HCT116 (cell line): Measurements from ENCODE around the gene HOXA11. TPM values are rescaled to one million over a fixed set of nuclear protein-coding genes. Genes with fewer than 3 reads are reported as not detected.

ENCODE experiments used
- ATAC-seq: fragments of 200-7000 bp; cut with Tn5 transposase; 2 replicates; pipeline ENCODE4 v1.9.1; 2020; ENCODE audit warnings: mild to moderate bottlenecking, moderate library complexity
- BruUV-seq: library from RNA; stranded (reverse); fragments of 400-500 nt; replicated peaks from 2 replicates; lab custom pipeline; 2021; lab: Mats Ljungman, UMichigan
- CTCF ChIA-PET: fragments of 300-600 bp; sonication (Branson Sonifier 250); formaldehyde crosslinking; loops from one replicate; lab custom pipeline; 2021; ENCODE audit warnings: antibody characterized with exemption; lab: Charles Lee
- POLR2A ChIA-PET: fragments of 300-600, 350-600 bp; sonication (Branson Sonifier 250); formaldehyde crosslinking; loops from one replicate; lab custom pipeline; 2021; ENCODE audit warnings: antibody characterized with exemption; lab: Charles Lee
- RAD21 ChIA-PET, 2 experiments: fragments of 300-600 bp; sonication (Branson Sonifier 250); formaldehyde crosslinking; loops; one replicate each; lab custom pipeline; 2023; ENCODE audit warnings: low total read pairs in 2 of 2; ENCODE audit not compliant: uncharacterized antibody in 2 of 2, unreplicated experiment in 2 of 2, low non-redundant PET in 1 of 2; lab: Charles Lee
- DNase-seq: peaks from one replicate; pipeline ENCODE4 v3.0.0-alpha.2; 2010; ENCODE audit warnings: low read depth, low spot score
- H2AFZ ChIP-seq: fragments of 200-600 bp; shearing (Covaris generic), sonication (generic); 2 replicates; pipeline ENCODE4 v1.6.1; 2017; ENCODE audit warnings: low read depth, mixed run types, mixed read lengths, antibody characterized with exemption, low read length; ENCODE audit not compliant: poor library complexity, severe bottlenecking
- H3K27ac ChIP-seq: 2 replicates; pipeline ENCODE4 v1.5.1; 2012; ENCODE audit warnings: low read depth, low read length
- H3K27me3 ChIP-seq: fragments of 200-600 bp; sonication (generic); 2 replicates; pipeline ENCODE4 v1.6.1; 2016; ENCODE audit warnings: mixed run types, low read length, mixed read lengths; ENCODE audit not compliant: insufficient read depth
- H3K36me3 ChIP-seq, 2 experiments: fragments of 200-500 bp in 1 of 2; fragments of 200-600 bp in 1 of 2; sonication (Bioruptor generic) in 1 of 2; sonication (generic) in 1 of 2; 2 replicates each; pipeline versions ENCODE4 v1.5.1 to v1.6.1; 2014 to 2016; ENCODE audit warnings: low read length in 2 of 2, inconsistent platforms in 1 of 2, mixed read lengths in 1 of 2, mixed run types in 1 of 2; ENCODE audit not compliant: insufficient read depth in 2 of 2, control insufficient read depth in 1 of 2
- H3K4me1 ChIP-seq, 2 experiments: fragments of 200-600 bp in 1 of 2; sonication (generic) in 1 of 2; 2 replicates each; pipeline versions ENCODE4 v1.5.1 to v1.6.1; 2012 to 2017; ENCODE audit warnings: low read length in 2 of 2, inconsistent platforms in 1 of 2, mild to moderate bottlenecking in 1 of 2, mixed read lengths in 1 of 2, mixed run types in 1 of 2, moderate library complexity in 1 of 2; ENCODE audit not compliant: insufficient read depth in 2 of 2, control insufficient read depth in 1 of 2
- H3K4me2 ChIP-seq: fragments of 200-600 bp; sonication (generic); 2 replicates; pipeline ENCODE4 v1.6.1; 2017; ENCODE audit warnings: mixed run types, low read length, mixed read lengths
- H3K4me3 ChIP-seq, 2 experiments: fragments of 200-600 bp in 1 of 2; sonication (generic) in 1 of 2; replicated peaks in 1 of 2; 2 replicates each; pipeline ENCODE4 v1.5.1; 2011 to 2016; ENCODE audit warnings: low read length in 2 of 2, control low read depth in 1 of 2, low read depth in 1 of 2, mild to moderate bottlenecking in 1 of 2, mixed read lengths in 1 of 2, mixed run types in 1 of 2
- H3K79me2 ChIP-seq: fragments of 200-600 bp; sonication (generic); 2 replicates; pipeline ENCODE4 v1.6.1; 2017; ENCODE audit warnings: mild to moderate bottlenecking, mixed run types, low read length, moderate library complexity, mixed read lengths; ENCODE audit not compliant: insufficient read depth
- H3K9ac ChIP-seq: fragments of 200-600 bp; sonication (generic); 2 replicates; pipeline ENCODE4 v1.6.1; 2016; ENCODE audit warnings: low read length, mixed read lengths
- H3K9me2 ChIP-seq: fragments of 200-600 bp; sonication (generic), shearing (Covaris generic); 2 replicates; pipeline ENCODE4 v1.6.1; 2017; ENCODE audit warnings: mixed run types, mild to moderate bottlenecking, moderate library complexity; ENCODE audit not compliant: insufficient read depth
- H3K9me3 ChIP-seq, 2 experiments: fragments of 200-500 bp in 1 of 2; fragments of 200-600 bp in 1 of 2; sonication (Bioruptor generic) in 1 of 2; sonication (generic) in 1 of 2; 2 replicates each; pipeline ENCODE4 v1.6.1; 2014 to 2017; ENCODE audit warnings: low read length in 2 of 2, mixed read lengths in 2 of 2, inconsistent platforms in 1 of 2, low read depth in 1 of 2, mild to moderate bottlenecking in 1 of 2, mixed run types in 1 of 2, moderate library complexity in 1 of 2; ENCODE audit not compliant: control insufficient read depth in 1 of 2, insufficient read depth in 1 of 2
- H4K20me1 ChIP-seq: fragments of 200-600 bp; sonication (generic), shearing (Covaris generic); 2 replicates; pipeline ENCODE4 v1.6.1; 2017; ENCODE audit warnings: mixed run types, mild to moderate bottlenecking, moderate library complexity; ENCODE audit not compliant: insufficient read depth
- CBX3 ChIP-seq: IDR thresholded peaks from 2 replicates; pipeline ENCODE4 v1.6.1; 2012; ENCODE audit warnings: low read depth
- EGR1 ChIP-seq: IDR thresholded peaks from 2 replicates; pipeline ENCODE4 v1.6.1; 2012; ENCODE audit warnings: low read depth
- FOSL1 ChIP-seq: IDR thresholded peaks from 2 replicates; pipeline ENCODE4 v1.6.1; 2012; ENCODE audit warnings: low read depth
- JUND ChIP-seq: IDR thresholded peaks from 2 replicates; pipeline ENCODE4 v1.6.1; 2012
- POLR2AphosphoS5 ChIP-seq: IDR thresholded peaks from 2 replicates; pipeline ENCODE4 v1.6.1; 2011; ENCODE audit warnings: mild to moderate bottlenecking, low read depth, low read length, moderate library complexity
- RAD21 ChIP-seq: IDR thresholded peaks from 2 replicates; pipeline ENCODE4 v1.6.1; 2012; ENCODE audit warnings: low read depth, mild to moderate bottlenecking
- SP1 ChIP-seq: IDR thresholded peaks from 2 replicates; pipeline ENCODE4 v1.6.1; 2012; ENCODE audit warnings: low read depth
- YY1 ChIP-seq: IDR thresholded peaks from 2 replicates; pipeline ENCODE4 v1.6.1; 2011; ENCODE audit warnings: low read length, low read depth, moderate library complexity, mild to moderate bottlenecking; ENCODE audit not compliant: insufficient replicate concordance; ENCODE audit errors: extremely low read depth
- intact Hi-C: fragments of 100-400 bp; cut with micrococcal nuclease; formaldehyde crosslinking; loops from 2 replicates; pipeline ENCODE4 v1.10.0; 2022
- total RNA-seq: library from RNA; stranded (reverse); gene quantifications from one replicate; pipeline ENCODE4 v1.2.1, GENCODE V29; 2021; ENCODE audit not compliant: unreplicated experiment
- TF ChIP-seq, protein P1 (sequence below): IDR thresholded peaks from 2 replicates; pipeline ENCODE4 v1.6.1; 2011; ENCODE audit warnings: mild to moderate bottlenecking, low read length, moderate library complexity; ENCODE audit not compliant: insufficient replicate concordance; ENCODE audit errors: extremely low read depth
- TF ChIP-seq, protein P2 (sequence below), 3 experiments: fragments of 200-600 bp in 1 of 3; sonication (generic) in 1 of 3; IDR thresholded peaks in 2 of 3; conservative IDR thresholded peaks in 1 of 3; 2 replicates each; pipeline ENCODE4 v1.5.1; 2012 to 2017; ENCODE audit warnings: low read depth in 2 of 3, low read length in 2 of 3, antibody characterized with exemption in 1 of 3, borderline replicate concordance in 1 of 3, control low read depth in 1 of 3, mild to moderate bottlenecking in 1 of 3, mixed read lengths in 1 of 3, mixed run types in 1 of 3, moderate library complexity in 1 of 3; ENCODE audit not compliant: insufficient read depth in 1 of 3
- TF ChIP-seq, protein P3 (sequence below): IDR thresholded peaks from 2 replicates; pipeline ENCODE4 v1.6.1; 2012

HOXA11 gene
- total RNA-seq, 1 experiment from 2014 or later: 6.8 TPM

DNA sequence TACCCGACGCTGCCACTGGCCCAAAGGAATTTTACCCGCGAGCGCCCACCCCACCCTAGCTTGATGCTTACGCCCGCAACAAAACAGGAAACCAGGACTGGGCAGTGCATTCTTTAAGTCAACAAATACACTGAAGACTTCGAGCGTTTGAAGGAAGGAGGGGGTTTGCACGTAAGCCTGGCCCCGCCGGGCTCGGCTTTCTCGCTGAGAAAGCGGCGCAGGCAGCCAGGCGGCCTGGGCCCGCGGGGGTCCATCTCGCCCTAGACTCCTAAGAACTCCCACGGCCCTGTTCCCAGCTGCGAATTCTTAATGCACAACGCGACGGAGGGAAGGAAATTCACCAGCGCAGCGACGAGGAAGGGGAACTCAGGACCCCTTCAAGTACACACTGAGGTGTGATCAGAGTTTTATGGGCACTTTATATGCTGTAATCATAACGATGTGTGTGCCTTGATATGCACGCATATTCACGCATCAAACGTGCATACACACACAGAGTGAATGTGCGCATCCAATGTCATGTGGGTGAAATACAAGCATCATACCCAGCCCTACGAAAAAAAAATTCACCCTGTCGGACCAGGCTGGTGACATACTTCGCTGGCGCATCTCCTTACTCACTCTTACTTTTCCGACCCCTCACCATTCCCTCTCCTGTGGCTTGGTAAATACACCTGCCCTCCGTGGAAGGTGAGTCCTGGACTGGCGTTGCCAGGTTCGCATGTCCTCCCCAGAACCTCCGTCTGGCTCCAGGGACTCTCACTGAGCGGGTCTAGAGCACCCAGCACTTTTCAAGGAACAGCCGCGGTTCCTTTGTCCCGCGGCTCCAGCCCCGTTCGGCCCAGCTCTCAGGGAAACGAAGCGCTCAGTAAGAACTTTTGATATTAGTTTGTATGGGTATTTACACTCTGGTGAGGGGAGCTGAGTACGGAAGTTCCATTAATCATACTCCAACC lies 20.6 kb upstream of the HOXA11 start:
- POLR2A ChIA-PET: no interaction called here
- Histone ChIP-seq H3K9me3 (no peaks in the 10 kb centered on the region), H3K9ac (no peak overlapping the region), H3K4me1 (peaks cover 1 to 19% of the 10 kb centered on the region in 2 experiments; a peak in 3 of 4 replicates), H3K9me2 (no peaks in the 10 kb centered on the region), H3K27ac (no peak overlapping the region), H3K79me2 (no peaks in the 10 kb centered on the region), H3K27me3 (no peaks in the 10 kb centered on the region), H3K4me2 (no peak overlapping the region), H4K20me1 (no peaks in the 10 kb centered on the region), H2AFZ (no peak overlapping the region), H3K4me3 (no peak overlapping the region), H3K36me3 (no peaks in the 10 kb centered on the region)
- RAD21 ChIA-PET: no interaction called here
- no TSS peak for BruUV-seq
- TF ChIP-seq SP1 (no peak), JUND (no peak), RAD21 (no peak), YY1 (no peak), EGR1 (no peak), POLR2AphosphoS5 (no peak), FOSL1 (no peak), CBX3 (no peak)
- TF ChIP-seq, protein P1, sequence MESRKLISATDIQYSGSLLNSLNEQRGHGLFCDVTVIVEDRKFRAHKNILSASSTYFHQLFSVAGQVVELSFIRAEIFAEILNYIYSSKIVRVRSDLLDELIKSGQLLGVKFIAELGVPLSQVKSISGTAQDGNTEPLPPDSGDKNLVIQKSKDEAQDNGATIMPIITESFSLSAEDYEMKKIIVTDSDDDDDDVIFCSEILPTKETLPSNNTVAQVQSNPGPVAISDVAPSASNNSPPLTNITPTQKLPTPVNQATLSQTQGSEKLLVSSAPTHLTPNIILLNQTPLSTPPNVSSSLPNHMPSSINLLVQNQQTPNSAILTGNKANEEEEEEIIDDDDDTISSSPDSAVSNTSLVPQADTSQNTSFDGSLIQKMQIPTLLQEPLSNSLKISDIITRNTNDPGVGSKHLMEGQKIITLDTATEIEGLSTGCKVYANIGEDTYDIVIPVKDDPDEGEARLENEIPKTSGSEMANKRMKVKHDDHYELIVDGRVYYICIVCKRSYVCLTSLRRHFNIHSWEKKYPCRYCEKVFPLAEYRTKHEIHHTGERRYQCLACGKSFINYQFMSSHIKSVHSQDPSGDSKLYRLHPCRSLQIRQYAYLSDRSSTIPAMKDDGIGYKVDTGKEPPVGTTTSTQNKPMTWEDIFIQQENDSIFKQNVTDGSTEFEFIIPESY: no peak
- TF ChIP-seq, protein P2, sequence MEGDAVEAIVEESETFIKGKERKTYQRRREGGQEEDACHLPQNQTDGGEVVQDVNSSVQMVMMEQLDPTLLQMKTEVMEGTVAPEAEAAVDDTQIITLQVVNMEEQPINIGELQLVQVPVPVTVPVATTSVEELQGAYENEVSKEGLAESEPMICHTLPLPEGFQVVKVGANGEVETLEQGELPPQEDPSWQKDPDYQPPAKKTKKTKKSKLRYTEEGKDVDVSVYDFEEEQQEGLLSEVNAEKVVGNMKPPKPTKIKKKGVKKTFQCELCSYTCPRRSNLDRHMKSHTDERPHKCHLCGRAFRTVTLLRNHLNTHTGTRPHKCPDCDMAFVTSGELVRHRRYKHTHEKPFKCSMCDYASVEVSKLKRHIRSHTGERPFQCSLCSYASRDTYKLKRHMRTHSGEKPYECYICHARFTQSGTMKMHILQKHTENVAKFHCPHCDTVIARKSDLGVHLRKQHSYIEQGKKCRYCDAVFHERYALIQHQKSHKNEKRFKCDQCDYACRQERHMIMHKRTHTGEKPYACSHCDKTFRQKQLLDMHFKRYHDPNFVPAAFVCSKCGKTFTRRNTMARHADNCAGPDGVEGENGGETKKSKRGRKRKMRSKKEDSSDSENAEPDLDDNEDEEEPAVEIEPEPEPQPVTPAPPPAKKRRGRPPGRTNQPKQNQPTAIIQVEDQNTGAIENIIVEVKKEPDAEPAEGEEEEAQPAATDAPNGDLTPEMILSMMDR (IDR thresholded peaks at IDR 0.05 in 2 of 3, conservative IDR thresholded peaks at IDR 0.05 in 1 of 3; ENCODE audit: borderline replicate concordance in 1 of 3, insufficient read depth in 1 of 3, low read depth in 2 of 3, low read length in 2 of 3): no peak
- TF ChIP-seq, protein P3, sequence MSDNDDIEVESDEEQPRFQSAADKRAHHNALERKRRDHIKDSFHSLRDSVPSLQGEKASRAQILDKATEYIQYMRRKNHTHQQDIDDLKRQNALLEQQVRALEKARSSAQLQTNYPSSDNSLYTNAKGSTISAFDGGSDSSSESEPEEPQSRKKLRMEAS: no peak
- DNase-seq (no peak), ATAC-seq (no peak)
- intact Hi-C loops: no loop called here
- CTCF ChIA-PET: no interaction called here
